Anterior cingulate cortex (tissue), 58 donors: ENCODE measurements around the gene MYBPHL.
A peak's percentile ranks its signal among the peaks of the same experiment; 100 is the strongest.

ENCODE experiments used
- DNase-seq, 58 donors: peaks; one replicate each; lab custom pipeline; 2025; lab: John Stamatoyannopoulos, UW

The MYBPHL gene

DNA sequence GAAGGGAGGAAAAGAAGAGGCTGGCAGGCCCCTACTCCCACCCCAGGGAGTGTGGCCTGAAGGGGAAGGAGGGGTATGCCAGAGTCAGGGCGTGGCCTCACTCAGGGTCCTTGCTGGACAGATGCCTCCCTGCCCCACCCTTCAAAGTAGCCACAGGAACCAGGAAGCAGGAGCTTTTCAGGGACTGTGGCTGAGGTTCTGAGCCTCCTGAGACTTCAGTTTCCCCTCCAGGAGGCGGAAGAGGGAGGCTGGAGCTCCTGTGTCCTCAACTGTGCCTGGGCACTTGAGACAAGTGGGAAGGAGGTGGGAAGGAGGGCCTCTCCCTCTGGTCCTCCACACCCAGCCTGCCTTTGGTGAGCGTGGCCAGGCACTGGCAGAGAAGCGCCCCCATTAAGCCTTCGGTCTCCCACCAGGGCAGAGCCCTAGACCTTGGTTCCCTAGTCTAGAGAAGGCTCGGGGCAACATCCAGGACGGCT, 52.2 kb downstream of the MYBPHL start:
- no peak for DNase-seq

DNA sequence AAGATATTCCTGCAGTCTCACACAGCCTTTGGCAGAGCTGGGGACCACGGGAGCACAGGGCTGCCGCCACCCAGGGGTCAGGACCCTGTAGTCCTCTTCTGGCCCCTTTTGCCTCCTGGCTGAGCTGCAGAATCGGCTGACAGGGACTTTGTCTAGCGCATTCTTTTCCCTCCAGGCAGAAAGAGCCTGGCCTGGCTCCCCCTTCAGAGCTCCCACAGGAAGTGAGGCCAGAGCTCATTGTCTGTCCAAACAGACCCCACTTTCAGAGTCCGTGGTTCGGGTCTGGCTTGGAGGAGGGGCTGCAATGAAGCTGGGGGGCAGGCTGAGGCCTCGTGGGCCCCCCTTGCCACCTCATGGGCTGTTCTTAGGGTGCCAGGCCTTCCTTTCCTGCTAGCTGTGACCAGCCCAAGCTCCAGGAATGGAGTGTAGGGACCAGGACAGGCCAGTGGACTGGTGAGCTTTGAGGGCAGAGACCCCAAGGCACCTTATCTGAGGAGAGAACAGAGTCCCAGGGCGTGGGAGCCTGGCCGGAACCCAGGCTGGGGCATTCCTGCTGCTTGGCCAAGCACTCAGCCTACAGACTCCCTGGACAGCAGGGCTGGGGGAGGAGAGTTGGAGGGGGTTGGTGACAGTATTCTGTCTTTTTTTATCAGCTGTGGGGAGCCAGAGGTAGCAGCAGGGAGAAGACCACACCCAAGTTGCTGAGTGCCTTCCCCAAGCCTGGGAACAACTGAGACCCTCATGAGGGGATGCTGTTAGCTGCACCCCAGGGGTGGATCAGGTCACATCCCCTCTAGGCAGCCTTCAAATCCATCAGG, 52.8 kb downstream of the MYBPHL start:
- peak in 23 of 58 donors; percentile 38 to 87 (median 65) for DNase-seq

DNA sequence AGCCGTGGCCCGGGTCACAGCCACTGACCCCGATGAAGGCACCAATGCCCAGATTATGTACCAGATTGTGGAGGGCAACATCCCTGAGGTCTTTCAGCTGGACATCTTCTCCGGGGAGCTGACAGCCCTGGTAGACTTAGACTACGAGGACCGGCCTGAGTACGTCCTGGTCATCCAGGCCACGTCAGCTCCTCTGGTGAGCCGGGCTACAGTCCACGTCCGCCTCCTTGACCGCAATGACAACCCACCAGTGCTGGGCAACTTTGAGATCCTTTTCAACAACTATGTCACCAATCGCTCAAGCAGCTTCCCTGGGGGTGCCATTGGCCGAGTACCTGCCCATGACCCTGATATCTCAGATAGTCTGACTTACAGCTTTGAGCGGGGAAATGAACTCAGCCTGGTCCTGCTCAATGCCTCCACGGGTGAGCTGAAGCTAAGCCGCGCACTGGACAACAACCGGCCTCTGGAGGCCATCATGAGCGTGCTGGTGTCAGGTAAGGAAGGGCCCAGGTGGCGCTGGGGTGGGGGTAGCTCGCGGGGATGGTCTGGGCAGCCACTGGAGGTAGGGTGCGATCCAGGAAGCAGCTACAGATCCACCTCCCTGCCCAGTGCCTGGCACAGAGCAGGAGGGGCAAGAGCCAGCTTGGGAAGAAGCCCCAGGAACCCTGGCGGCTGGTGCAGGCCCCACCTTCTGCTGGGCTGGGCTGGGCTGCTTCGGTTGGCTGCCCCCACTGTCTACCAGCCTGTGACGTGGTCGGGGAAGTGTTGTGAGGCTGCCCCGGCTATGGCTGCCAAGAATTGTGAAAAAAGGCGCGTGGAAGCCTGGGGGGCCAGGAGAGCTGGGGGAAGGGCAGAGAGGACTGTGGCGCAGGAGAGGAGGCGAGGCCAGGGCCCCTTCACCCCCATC, 53.7 kb downstream of the MYBPHL start:
- peak in 53 of 58 donors; percentile 57 to 93 (median 85) for DNase-seq

- no peak for DNase-seq
Measured at GRCh38 chr1:109252167-109252892, 54.5 kb downstream of the MYBPHL start.

- no peak for DNase-seq
Measured at GRCh38 chr1:109251277-109252166, 55.3 kb downstream of the MYBPHL start.

GRCh38 chr1:109250454-109251276, 56.1 kb downstream of the MYBPHL start:
- DNase-seq = no peak

- DNase-seq = no peak
Measured at GRCh38 chr1:109249654-109250401, 57.0 kb downstream of the MYBPHL start.

DNA sequence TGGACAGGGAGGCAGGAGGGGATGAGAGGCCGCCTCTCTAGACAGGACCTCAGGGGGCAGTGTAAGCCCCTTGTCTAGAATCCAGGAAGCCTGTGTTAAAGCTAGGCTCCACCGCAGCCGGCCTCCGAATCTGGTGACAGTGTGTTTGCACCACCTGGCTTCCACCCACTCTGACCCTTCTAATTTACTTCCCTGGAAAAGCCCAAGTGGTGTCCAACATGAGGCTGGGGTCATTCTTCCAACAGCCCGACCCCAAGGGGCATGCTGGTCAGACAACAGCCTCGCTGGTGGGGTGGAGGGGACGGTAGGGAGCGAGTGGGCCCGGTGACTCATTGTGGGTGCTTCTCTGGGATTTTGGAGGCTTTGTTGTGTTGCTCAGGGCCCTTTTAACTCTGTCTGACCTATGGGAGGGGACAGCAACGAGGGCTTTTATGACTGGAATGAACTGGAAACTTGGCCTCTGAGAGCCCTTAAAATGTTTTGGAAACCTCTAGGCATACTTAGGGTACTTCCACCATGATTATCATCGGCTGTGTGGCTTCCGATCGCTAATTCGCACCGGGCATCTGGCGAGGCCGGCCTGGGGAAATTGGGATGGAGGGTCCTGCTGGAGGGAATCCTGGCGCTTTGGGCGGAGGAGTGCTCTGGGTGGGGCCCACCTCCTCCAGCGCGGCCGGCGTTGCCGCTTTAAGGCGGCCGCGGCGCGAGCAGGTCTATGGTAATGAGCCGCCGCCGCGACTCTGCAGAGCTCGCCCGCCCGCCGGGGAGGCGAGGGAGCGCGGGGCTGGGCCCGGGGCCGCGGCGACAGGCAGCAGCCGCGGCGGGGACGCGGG, 57.8 kb downstream of the MYBPHL start, which contains the start of gene CELSR2:
Gene CELSR2, plus strand, starts transcription at position 743 of the 833 bp plus-strand sequence. CDS start 541 bp downstream, outside the sequence.
- DNase-seq = peak in 40 of 58 donors; percentile 29 to 77 (median 50)

- no peak for DNase-seq
Measured at GRCh38 chr1:109248444-109248796, 58.4 kb downstream of the MYBPHL start.

DNA sequence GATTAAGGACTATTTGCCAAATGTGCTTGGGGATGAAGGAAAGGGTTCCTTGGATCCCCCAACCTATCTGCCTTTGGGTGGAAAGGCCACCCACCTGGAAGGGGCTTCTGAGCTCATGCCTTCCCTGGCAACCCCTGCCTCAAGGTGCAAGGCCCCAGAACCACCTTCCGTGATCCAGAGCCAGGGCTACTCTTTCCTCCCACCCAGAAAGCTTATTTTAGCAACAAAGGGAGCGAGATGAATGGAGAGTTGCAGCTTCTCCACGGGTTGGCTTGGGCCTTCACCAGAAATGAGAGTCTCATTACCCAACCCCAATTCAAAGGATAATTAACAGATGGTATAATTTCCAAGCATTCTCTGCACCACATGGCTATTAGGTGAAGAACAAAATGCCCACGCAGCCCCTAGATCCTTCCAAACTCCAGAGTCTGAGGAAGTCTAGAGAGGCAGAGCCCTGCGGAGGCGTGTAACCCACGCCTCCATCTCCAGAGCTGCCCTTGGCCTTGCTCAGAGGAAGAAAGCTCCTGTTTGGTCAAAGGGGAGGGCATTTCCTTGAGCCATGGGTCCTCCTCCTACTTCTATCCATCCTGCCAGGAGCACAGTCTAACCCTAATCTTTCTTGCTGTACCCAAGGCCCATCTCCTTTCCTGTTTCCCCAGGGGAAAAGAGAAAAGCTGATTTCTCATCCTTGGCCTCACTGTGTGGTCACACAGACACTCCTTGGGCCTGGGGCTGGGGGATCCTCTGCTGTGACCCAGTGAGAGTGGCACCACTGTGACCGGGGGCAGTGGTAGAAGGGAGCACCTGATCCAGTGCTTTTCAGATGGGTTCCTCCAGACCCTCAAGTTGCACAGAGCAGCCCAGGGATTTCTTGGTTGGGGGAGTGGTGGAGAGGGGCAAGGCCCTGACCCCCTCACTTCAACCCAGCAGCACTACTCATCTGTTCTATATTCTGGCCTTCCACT, 59.1 kb downstream of the MYBPHL start:
- no peak for DNase-seq

DNA sequence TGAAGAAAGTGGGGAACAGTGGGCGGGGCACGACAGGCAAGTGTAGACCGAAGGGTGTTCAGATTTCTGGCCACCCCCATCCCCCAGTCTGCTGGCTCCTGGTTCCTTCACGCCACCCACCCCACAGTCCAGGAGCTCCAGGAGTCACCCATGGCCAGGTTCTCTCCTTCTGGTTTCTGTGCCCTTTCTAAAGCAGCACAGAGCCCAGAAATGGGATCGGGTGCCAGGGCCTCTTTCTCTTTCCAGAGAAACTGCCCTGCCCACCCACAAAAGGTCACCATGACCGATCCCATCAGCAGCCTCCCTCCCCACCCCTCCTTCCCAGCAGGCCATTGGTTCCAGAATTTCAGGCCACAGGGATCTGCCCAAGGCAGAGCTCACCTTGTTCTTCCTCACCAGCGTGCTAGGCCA, 60.7 kb downstream of the MYBPHL start:
- no peak for DNase-seq

- no peak for DNase-seq
Measured at GRCh38 chr1:109243860-109244552, 62.8 kb downstream of the MYBPHL start.

DNA sequence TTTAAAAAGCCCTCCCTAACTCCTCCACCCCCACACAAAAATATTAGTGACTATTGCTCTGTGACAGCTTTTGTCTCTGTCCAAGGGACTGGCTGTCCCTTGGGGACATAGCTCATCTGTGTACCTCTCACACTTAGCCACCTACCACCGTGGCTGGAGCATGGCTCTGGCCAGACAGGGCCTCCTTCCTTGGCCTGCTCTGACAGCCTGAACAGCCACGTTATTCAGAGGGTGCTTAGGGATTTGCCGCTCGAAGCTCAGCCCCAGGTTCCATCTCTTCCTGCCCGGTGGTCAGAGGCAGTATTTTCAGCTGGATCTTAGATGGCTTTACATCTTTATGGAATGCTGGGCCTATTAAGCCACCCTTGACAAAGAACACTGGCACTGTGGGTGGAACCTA, 63.6 kb downstream of the MYBPHL start:
- no peak for DNase-seq

DNA sequence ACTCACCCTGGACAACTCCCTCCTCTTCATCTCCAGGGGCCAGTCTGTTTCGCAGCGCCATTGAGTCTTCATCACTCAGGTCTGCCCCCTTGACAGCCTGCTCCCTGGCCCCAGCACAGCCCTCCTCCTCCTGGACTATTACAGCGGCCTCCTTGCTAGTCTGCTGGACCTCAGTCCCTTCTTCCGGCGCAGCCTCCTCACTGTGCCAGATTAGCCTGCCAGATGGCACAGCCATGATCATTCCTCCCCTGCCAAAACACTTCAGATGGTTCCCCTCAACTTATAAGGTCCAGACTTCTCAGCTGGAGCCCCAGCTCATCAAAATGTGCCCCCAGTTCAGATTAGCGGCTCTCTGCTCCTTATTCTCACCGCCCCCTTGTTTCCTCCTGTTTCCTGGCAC, 64.4 kb downstream of the MYBPHL start:
- DNase-seq = peak in 23 of 58 donors; percentile 24 to 69 (median 48)
